GM19043 (cell line): ENCODE measurements around the gene DGKG.

Experiments
- ATAC-seq: cut with Tn5 transposase; IDR thresholded peaks from one replicate; pipeline ENCODE4 v1.9.1; 2021; ENCODE audit warnings: low read depth; ENCODE audit not compliant: unreplicated experiment

DGKG gene

DNA sequence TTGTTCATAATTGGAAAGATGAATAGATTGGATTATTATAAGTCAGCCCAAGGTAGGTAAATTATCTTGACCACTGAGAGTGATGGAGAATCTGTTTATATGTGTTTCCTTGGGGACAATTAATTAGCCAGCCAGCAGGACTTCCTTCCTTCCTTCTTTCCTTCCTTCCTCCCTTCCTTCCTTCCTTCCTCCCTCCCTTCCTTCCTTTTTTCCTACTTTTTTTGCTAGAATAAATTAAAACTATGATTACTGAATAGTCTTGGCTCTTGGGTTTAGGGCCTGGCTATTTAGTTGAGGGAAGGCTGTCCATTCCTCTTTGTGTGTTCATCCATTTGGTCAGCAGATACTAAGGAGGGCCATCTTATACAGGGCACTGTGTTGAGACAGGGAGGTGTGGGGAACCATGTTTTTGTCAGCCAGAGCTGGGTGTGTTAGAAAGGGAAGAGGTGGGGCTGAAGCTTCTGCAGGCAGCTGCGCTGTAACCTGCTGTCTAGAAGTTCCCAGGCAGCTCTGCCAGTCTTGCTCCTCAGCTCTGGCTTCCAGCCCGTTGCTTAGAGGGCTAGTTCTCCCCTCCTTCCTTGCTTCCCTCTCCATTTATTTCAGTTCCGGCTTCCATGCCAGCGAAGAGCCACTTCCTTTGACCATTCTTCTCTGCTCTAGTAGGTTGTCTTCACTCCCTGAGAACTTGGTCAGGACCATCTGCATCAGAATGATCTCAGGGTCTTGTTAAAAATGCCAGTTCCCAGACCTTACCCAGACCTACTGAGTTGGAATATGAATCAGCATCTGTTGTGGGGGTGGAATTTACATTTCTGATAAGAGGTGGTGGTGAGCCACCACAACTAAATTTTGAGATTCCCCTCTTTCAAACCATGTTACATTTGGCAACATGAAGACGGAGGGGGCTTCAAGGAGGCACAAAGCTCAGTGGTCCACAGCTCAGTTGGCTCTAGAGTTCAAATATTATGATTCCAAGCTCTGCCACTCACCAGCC, 113.9 kb downstream of the DGKG start:
- ATAC-seq = no peak

DNA sequence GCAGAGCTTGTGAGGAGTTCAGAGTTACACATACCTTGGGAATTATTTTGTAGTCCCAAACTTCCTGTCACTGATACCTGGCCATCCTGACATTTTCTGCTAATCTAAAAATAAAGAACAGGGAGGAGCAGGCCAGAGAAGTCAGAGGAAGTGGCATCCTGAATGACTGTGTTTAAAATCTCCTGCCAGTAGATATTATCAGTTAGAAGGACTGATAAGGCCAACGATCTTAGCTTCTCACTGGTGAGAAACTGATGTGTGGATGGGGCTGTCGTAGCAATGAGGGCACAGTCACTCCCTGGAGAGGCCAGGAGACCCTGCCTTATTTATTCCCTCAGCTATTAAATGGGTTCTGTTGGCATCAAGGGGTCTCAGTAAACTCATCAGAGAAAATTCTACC, 115.1 kb downstream of the DGKG start:
- ATAC-seq = no peak

DNA sequence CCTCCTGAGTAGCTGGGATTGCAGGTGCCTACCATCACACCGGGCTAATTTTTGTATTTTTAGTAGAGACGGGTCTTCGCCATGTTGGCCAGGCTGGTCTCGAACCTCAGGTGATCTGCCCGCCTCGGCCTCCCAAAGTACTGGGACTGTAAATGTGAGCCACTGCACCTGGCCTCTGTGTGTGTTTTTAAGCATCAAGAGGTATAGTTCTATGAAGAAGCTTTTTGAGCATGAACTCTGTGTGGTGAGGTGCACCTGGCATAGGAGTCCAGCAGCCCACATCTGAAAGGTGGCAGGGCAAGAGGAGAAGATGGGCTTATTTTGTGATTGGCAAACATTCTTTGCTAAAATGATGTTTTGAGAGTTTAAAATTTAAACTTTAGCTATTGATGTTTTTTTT, 118.0 kb downstream of the DGKG start:
- no peak for ATAC-seq

DNA sequence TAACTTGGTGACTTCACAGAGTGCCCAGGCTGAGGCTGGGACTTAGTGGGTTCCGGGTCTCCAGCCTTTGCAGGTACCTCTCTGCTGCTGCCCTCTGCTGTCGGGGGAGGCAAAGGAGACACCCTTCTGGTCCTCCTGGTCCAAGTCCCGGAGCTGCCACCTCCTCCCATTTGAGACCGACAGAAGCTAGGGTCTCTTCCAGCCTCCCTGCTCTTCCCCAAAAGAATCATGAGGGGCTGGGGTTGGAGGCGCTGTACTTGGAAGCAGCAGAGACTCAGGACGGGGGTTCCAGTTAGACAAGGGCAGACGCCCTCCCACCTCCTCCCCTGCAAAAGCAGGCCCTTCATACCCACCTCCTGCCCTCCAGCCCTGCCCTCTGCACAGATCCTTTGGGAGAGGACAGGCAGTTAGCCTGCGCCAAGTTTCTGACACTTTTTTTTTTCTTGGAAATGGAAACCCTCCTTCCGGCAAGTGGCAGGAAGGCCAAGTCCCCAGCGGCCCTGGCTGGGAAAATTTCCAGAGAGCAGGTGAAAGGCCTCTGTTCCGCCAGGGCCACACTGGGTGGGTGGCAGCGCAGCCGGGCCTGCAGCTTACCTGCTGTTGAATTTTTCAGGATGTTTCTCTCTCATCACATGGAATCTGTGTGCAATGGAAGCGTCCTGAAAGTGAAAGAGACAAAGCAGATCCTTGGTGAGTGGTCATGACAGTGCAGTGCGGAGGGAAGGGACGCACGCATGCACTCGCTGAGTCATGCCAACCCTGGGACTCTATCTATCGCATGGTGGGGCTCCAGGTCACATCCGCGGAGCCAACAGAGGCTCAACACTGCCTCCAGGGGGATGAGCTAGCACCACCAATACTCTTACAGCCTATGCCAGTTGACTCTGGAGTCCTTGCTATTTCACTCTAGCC, 119.9 kb downstream of the DGKG start:
- ATAC-seq = peak; percentile 78

DNA sequence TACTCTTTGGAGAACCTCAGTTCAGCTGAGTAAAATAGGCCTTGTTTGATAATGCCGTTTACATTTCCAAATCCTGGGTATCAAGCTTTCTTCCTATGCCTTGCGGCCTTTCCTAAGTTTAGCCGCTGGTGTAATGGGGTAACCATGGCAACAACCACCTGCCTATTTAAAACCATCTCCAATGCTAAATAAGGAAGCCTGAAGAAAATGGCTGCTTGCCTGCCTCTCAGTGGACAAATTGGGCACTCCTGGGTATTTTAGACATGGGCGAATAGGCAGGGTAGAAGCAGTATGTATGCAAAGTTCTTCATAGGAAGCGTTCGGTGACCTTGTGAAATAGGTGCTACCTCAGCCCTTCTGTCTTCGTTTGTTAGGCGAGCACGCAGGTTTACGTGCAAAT, 122.7 kb downstream of the DGKG start:
- no peak for ATAC-seq

DNA sequence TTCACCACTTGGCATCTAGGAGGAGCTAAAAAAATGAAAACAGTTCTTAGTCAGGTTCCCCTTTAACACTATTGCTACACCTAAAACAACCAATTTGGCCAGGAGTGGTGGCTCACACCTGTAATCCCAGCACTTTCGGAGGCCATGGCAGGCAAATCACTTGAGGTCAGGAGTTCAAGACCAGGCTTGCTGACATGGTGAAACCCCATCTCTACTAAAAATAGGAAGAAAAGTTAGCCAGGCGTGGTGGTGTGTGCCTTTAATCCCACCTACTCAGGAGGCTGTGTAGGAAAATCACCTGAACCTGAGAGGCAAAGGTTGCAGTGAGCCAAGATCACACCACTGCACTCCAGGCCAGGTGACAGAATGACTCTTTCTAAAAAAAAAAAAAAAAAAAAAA, 124.1 kb downstream of the DGKG start:
- ATAC-seq = no peak

DNA sequence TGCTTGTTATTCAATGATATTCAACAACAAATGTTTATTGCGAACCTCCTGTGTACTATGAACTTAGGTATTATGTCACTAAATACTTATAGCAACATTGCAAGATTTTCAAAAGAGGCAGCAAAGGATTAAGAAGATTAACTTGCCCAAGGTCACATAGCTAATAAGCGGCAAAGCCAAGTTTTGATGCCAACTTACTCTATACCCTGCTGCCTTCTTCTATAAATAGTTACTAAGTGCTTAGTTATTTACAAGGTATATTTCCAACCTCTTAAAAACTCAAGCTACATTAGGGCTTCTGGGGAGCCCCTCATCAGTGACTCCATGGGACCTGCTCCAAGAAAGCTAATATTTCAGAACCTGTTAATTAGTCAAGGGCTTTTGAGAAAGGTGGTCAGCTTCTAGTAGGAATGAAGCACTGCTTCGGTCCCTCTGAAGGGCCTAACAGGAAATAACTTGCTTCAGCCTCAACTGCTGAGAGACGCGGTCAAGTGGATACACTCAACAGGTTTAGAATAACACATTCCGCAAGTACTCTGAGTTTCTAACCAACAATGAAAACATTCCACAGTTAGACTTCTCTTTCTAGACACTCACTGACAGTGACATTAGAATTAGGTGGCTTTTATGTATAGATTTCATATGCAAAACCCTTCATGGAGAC, 125.5 kb downstream of the DGKG start:
- ATAC-seq = no peak

DNA sequence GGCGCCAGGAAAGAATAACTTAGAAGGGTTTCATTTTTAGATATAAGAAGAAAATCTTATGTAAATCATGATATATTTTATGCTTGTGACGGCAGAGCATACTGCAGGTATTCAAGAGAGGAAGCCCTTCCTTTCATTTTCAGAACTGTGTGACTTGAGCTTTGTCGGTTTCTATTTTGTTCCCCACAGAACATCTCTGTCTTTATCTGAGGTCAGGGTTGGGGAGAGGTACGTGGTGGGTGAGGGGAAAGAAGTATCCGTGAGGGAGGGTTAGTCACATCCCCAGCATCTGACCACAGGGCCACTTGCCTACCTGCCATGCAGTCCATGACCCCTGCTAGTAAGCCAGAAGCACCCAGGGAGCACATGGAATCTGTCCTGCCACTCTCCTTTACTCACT, 126.5 kb downstream of the DGKG start:
- ATAC-seq = peak; percentile 90

DNA sequence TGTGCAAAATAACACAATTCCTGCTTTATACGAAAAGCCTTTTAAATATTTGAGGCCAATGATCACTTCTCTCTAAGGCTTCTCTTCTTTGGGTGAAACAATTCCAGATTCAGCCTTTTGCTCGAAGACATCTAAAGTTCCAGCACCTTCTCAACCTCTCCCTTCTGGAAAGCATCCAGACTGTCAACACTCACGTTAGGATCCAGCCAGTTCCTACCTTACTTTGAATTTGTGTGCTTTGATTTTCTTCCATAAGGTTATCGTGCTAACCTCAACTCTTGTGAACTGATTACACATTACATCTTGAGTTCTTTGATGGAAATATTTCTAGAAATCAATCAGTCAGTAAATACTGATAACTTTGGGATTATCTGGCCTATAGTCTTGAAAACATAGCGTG, 127.9 kb downstream of the DGKG start:
- ATAC-seq = no peak

DNA sequence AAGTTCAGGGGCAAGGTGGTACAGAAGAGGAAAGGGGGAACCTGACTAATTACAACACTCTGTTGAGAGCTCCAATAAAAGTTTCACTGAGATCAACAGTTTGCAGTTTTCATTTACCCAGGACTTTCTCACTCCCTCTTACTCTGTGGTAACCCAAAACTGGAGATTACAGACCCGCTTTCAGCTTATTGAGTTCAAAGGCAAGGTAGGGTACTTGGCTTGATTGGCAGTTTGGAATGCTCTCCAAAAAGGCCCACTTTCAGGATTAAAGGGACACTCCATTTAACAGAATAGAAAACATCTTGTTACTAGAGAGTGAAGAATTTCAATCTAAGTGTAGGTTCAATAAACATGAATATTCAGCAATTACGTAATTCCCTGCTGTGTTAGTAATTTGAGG, 135.6 kb downstream of the DGKG start:
- no peak for ATAC-seq

DNA sequence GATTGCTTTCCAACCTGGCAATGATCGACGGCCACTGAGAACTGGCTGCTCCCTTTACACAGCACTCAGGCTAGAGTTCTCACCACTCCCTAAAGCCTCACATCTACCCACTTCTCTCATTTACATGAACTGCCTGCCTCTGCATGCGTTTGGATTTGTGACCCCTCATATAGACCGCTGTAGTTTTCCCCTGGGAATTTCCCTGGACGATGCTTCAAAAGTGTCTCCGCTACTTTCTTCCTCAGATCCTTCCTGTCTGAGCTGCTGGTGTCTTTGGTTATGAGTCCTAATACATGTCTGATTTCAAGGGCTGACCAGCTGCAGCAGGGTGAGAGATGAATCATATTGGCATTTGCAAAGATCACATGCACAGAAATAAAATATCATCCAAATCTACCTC, 136.4 kb downstream of the DGKG start:
- no peak for ATAC-seq

DNA sequence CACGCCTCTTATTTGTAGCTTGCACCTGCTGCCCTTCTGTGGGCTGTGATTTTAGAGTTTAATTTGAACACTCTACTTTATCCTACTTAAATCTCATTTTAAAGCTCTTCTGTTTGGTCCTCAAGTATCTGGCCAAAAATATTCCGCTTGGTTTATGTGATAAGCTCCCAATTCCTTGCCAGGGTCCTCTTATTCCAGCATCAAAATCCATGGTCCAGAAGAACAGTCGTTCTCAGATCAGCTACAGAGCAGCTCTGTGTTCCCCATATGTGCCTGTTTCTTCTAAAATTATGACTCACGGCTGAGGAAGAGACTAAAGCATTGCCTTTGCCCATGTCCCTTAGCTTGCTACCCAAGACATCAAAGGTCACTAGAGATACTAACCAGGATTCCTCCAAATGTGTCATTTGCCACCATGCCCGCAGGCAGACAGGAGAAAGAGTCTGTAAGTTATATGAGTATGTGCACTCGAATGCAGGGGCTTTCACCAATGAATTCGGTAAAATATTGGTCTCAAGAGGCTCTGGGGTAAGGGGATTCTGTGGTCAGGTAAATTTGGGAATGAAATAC, 137.9 kb downstream of the DGKG start:
- no peak for ATAC-seq

DNA sequence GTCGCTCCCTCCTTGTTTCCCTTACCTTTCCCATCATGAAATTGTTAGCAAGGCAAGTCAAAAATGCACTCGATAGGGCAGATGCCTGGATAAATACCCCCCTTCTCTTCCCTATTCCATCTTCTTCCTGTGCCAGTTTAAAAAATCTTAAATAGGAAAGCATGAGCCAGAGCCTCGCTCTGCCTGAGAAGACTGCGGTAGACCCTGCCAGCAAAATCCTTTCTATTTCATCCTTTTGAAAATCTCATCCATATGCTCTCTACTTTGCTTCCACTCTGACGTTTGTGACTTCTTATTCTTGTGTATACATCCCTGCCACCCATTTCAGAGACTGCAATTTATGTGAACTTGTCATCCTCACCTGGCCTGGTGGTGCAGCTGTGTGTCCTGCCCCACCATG, 138.6 kb downstream of the DGKG start:
- ATAC-seq = no peak

DNA sequence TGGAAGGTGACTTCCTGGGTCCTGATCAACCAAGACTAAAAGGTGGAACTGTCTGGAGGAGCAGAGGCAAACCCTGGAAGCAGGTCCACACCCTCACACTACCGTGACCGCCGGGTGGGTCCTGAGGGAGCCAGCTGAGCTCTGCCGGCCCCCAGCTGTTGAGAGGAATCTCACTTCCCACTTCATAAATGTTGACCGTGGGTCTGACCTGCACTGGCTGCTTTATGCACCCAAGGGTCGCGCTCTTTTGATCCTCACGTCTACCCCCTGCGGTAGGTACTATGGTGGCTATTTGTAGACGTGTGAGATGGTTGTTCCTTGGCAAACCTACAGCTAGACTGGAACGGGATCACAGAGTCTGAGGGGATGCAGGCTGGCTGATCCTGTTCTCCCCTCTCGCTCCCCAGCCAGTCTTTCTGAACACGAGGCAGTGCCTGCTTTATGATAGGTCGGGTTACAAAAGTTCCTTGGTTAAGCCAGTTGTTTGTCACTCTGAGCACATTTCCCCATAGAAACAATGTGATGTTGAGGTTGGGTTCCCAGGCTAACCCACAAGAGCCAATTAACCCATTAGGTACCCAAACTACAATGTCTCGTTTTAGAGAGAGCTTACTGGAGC, 140.2 kb downstream of the DGKG start:
- no peak for ATAC-seq

DNA sequence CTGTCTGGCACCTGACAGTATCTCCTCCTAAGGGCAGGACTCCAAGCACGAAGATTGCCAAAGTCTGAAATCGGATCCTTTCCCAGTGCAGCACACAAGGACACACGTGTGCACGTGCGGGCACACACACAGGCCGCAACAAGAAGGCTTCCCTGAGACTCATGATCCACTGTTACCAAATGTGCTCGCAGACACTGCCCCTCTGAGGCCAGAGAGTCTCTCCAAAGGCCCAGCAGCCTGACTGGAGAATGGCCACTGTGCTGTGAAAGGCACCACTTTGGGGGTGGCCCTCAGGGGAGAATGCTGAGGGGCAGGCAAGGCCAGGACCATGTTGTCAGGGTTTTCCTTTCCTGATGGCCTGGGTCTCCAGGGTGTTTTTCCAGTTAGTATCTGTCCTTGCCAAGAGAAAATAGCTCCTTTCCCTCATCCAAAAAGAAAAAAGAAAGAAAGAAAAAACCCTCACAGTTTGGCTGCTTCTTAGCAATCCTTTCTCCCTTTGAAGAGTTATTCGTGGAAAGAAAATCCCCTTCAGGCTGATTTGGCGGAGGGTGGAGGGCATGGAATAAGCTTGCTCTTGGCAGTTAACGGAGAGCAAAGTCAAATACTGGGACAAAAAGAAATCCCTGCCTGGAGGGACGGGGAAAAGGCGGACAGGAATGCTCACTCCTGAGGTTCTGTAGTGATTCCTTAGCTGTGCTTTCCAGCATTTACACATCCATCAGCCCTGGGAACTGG, 141.0 kb downstream of the DGKG start:
- no peak for ATAC-seq

DNA sequence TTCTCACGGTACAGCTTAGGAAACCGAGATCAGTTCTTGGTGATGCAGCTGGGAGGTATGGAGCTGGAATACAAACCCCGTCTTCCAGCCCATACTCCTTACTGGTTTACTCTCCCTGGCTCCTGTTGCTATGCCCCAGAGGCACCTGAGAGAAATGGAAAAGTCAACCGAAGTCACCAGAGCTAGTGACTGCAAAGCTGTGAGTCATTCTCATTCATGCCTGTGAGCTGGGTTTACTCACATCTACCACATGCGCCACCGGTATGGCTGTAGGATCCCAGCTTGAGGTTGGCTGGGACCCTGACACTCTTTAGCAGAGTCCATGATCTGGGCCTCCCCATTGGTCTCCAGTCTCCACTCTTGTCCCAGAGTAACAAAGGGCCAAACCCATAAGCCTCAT, 141.7 kb downstream of the DGKG start:
- no peak for ATAC-seq

DNA sequence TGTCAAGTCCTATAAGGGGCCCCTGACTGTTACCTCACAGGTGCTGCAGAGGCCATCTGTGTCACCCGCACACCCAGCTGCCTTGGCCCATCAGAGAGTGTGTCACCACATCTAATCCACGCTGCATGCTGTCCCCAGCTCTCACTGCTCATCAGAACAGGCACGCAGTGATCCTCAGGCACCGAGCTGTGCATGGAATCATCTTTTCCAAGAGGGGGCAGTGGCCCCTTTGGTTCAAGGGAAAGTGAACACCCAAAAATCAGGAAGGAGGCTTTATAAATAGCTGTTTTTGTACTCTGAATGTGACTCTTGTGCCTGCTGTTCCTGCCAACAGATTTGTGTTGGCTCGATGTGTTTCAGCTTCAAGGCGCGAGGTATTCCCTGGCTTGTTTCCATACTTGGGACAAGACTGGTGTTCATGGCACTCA, 142.8 kb downstream of the DGKG start:
- ATAC-seq = no peak

DNA sequence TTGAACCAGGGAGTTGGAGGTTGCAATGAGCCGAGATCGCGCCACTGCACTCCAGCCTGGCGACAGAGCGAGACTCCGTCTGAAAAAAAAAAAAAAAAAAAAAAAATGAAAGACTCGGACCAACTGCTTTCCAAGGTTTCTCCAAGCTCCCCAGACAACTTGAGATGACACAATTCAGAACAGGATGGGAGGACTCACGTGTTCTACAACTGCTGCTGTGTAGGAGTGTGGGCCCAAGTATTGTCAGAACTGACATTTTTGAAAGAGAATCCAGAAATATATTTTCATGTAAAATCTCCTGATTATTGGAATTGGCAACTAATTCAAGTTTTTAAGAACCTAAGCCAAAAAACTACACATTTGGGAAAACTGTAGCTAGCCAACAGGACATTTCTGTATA, 143.6 kb downstream of the DGKG start:
- ATAC-seq = no peak

DNA sequence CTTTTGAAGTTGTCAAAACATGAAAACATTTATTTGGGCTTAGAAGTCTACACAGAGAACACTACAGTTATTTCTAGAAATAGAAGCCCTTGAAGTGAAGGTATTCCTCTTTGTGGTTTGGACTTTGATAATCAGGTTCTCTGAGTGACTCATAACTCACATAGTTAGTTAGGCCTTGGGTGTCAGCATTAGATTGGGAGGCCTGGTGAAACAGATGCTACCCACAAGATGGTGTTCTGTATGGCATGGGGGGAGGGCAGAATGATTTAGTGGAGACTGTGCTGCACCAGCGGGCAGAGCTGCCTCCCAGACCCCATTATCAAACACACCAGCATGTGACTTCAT, 144.2 kb downstream of the DGKG start:
- ATAC-seq = peak; percentile 81
